H9 (cell line): ENCODE data around the gene ATG7. TPM values are rescaled to one million over a fixed set of nuclear protein-coding genes. Genes with fewer than 3 reads are reported as not detected.

Experiments
- DNase-seq: peaks from one replicate; pipeline ENCODE4 v3.0.0-alpha.2; 2017
- H2AFZ ChIP-seq: one replicate; pipeline ENCODE4 v1.6.1; 2013; ENCODE audit warnings: mild to moderate bottlenecking, low read length, control low read depth, moderate library complexity
- H2AK5ac ChIP-seq: 2 replicates; pipeline ENCODE4 v1.6.1; 2013; ENCODE audit warnings: low read length, control low read depth, mixed read lengths; ENCODE audit not compliant: insufficient read length
- H2BK120ac ChIP-seq: one replicate; pipeline ENCODE4 v1.6.1; 2013; ENCODE audit warnings: low read depth, mild to moderate bottlenecking, low read length, control low read depth, inconsistent platforms; ENCODE audit not compliant: poor library complexity, severe bottlenecking
- H2BK12ac ChIP-seq: 2 replicates; pipeline ENCODE4 v1.6.1; 2013; ENCODE audit warnings: low read length, control low read depth, mixed read lengths, low read depth; ENCODE audit not compliant: insufficient read length
- H2BK15ac ChIP-seq: 2 replicates; pipeline ENCODE4 v1.6.1; 2013; ENCODE audit warnings: low read depth, low read length, control low read depth
- H2BK20ac ChIP-seq: one replicate; pipeline ENCODE4 v1.6.1; 2013; ENCODE audit warnings: low read depth, mild to moderate bottlenecking, low read length, control low read depth, inconsistent platforms; ENCODE audit not compliant: poor library complexity, severe bottlenecking
- H2BK5ac ChIP-seq: 2 replicates; pipeline ENCODE4 v1.6.1; 2013; ENCODE audit warnings: low read length, control low read depth, mixed read lengths; ENCODE audit not compliant: insufficient read length
- H3K14ac ChIP-seq: 2 replicates; pipeline ENCODE4 v1.6.1; 2013; ENCODE audit warnings: low read length, control low read depth; ENCODE audit not compliant: insufficient read depth
- H3K18ac ChIP-seq: 2 replicates; pipeline ENCODE4 v1.6.1; 2013; ENCODE audit warnings: low read depth, mild to moderate bottlenecking, mixed read lengths, low read length, control low read depth; ENCODE audit not compliant: insufficient read length
- H3K23ac ChIP-seq: 2 replicates; pipeline ENCODE4 v1.6.1; 2013; ENCODE audit warnings: low read length, control low read depth, mixed read lengths, low read depth; ENCODE audit not compliant: insufficient read length
- H3K23me2 ChIP-seq: 2 replicates; pipeline ENCODE4 v1.6.1; 2013; ENCODE audit warnings: low read depth, mild to moderate bottlenecking, mixed read lengths, low read length, control low read depth; ENCODE audit not compliant: insufficient read length, poor library complexity, severe bottlenecking
- H3K27ac ChIP-seq: 2 replicates; pipeline ENCODE4 v1.5.1; 2013; ENCODE audit warnings: low read length, control low read depth, mixed read lengths, low read depth; ENCODE audit not compliant: insufficient read length
- H3K27me3 ChIP-seq: 2 replicates; pipeline ENCODE4 v1.6.1; 2013; ENCODE audit warnings: low read length, control low read depth, inconsistent platforms; ENCODE audit not compliant: insufficient read depth
- H3K4ac ChIP-seq: 2 replicates; pipeline ENCODE4 v1.6.1; 2013; ENCODE audit warnings: low read depth, mild to moderate bottlenecking, control low read depth, inconsistent platforms, low read length, moderate library complexity
- H3K4me1 ChIP-seq: 2 replicates; pipeline ENCODE4 v1.6.1; 2013; ENCODE audit warnings: low read length, control low read depth, inconsistent platforms; ENCODE audit not compliant: insufficient read depth
- H3K4me2 ChIP-seq: 2 replicates; pipeline ENCODE4 v1.6.1; 2013; ENCODE audit warnings: low read length, control low read depth, mixed read lengths; ENCODE audit not compliant: insufficient read length, insufficient read depth
- H3K56ac ChIP-seq: 2 replicates; pipeline ENCODE4 v1.6.1; 2013; ENCODE audit warnings: low read depth, mild to moderate bottlenecking, mixed read lengths, low read length, control low read depth; ENCODE audit not compliant: insufficient read length
- H3K79me1 ChIP-seq: 2 replicates; pipeline ENCODE4 v1.6.1; 2013; ENCODE audit warnings: low read depth, mild to moderate bottlenecking, moderate library complexity, low read length, control low read depth, inconsistent platforms; ENCODE audit not compliant: insufficient read depth, poor library complexity, severe bottlenecking
- H3K79me2 ChIP-seq: 2 replicates; pipeline ENCODE4 v1.6.1; 2013; ENCODE audit warnings: low read length, control low read depth, inconsistent platforms; ENCODE audit not compliant: insufficient read depth
- H3K9ac ChIP-seq: 2 replicates; pipeline ENCODE4 v1.6.1; 2013; ENCODE audit warnings: low read length, control low read depth, mixed read lengths; ENCODE audit not compliant: insufficient read length; ENCODE audit errors: extremely low read depth
- H3K9me3 ChIP-seq: one replicate; pipeline ENCODE4 v1.6.1; 2013; ENCODE audit warnings: low read depth, low read length, inconsistent platforms; ENCODE audit not compliant: control insufficient read depth
- H3T11ph ChIP-seq: one replicate; pipeline ENCODE4 v1.6.1; 2013; ENCODE audit warnings: mild to moderate bottlenecking, low read length, control low read depth, inconsistent platforms
- H4K20me1 ChIP-seq: one replicate; pipeline ENCODE4 v1.6.1; 2013; ENCODE audit not compliant: control insufficient read depth, insufficient read length, insufficient read depth
- H4K5ac ChIP-seq: 2 replicates; pipeline ENCODE4 v1.6.1; 2013; ENCODE audit warnings: low read depth, mild to moderate bottlenecking, mixed read lengths, low read length, control low read depth; ENCODE audit not compliant: insufficient read length
- H4K8ac ChIP-seq: replicated peaks from 2 replicates; pipeline ENCODE4 v1.6.1; 2013; ENCODE audit warnings: low read length, control low read depth, mixed read lengths, low read depth; ENCODE audit not compliant: insufficient read length
- H4K91ac ChIP-seq: 2 replicates; pipeline ENCODE4 v1.6.1; 2013; ENCODE audit warnings: low read depth, mild to moderate bottlenecking, moderate library complexity, mixed read lengths, low read length, control low read depth; ENCODE audit not compliant: insufficient read length
- H3K27ac Mint-ChIP-seq, 3 experiments: 2 replicates in 2 of 3; 3 replicates in 1 of 3; pipeline ENCODE4 v1.8.0; 2020 to 2021; ENCODE audit warnings: mixed read lengths in 3 of 3, mild to moderate bottlenecking in 1 of 3, moderate library complexity in 1 of 3
- H3K27me3 Mint-ChIP-seq: 2 replicates; pipeline ENCODE4 v1.8.0; 2021; ENCODE audit warnings: low read depth, mild to moderate bottlenecking, moderate library complexity, mixed read lengths
- H3K36me3 Mint-ChIP-seq, 3 experiments: 2 replicates in 2 of 3; 3 replicates in 1 of 3; pipeline ENCODE4 v1.8.0; 2020 to 2021; ENCODE audit warnings: low read depth in 3 of 3, mixed read lengths in 3 of 3; ENCODE audit not compliant: insufficient read depth in 1 of 3
- H3K4me1 Mint-ChIP-seq, 2 experiments: 2 replicates each; pipeline ENCODE4 v1.8.0; 2020; ENCODE audit warnings: mixed read lengths in 2 of 2
- H3K4me3 Mint-ChIP-seq, 2 experiments: 2 replicates in 1 of 2; 3 replicates in 1 of 2; pipeline ENCODE4 v1.8.0; 2020 to 2021; ENCODE audit warnings: mild to moderate bottlenecking in 2 of 2, mixed read lengths in 2 of 2, moderate library complexity in 1 of 2
- H3K9me3 Mint-ChIP-seq, 2 experiments: 2 replicates in 1 of 2; 3 replicates in 1 of 2; pipeline ENCODE4 v1.8.0; 2020; ENCODE audit warnings: mild to moderate bottlenecking in 2 of 2, mixed read lengths in 2 of 2, moderate library complexity in 1 of 2
- CTCF ChIP-seq: fragments of 200-600 bp; sonication (generic); conservative IDR thresholded peaks from 3 replicates; pipeline ENCODE4 v1.8.0; 2021; ENCODE audit warnings: antibody characterized with exemption, mild to moderate bottlenecking
- WGBS: extraction: QIAGEN DNeasy Blood & Tissue Kit; methylation state at CpG from one replicate; pipeline ENCODE4 v1.1.7; 2013; ENCODE audit warnings: missing lambda C conversion rate, low lambda C conversion rate, mixed read lengths; ENCODE audit not compliant: insufficient read length; ENCODE audit errors: extremely low coverage; 5-methylcytosine and 5-hydroxymethylcytosine counted together
- total RNA-seq: library from RNA; stranded (reverse); gene quantifications from 2 replicates; pipeline ENCODE4 v1.2.1, GENCODE V29; 2021

The ATG7 gene
- total RNA-seq, 1 experiment from 2014 or later = 17.9 TPM

- no peaks in the 10 kb centered on the region for H3K79me2 ChIP-seq
- no peak overlapping the region for H3K4me3 Mint-ChIP-seq
Observed at GRCh38 chr3:11390411-11391131, 118.4 kb downstream of the ATG7 start.

More at GRCh38 chr3:11390411-11391131, 118.4 kb downstream of the ATG7 start:
- H2AK5ac ChIP-seq = no peak overlapping the region
- H3K27ac ChIP-seq = no peak overlapping the region
- no peak overlapping the region for H4K5ac ChIP-seq
- no peaks in the 10 kb centered on the region for H3K27me3 Mint-ChIP-seq
- H3K56ac ChIP-seq = no peak overlapping the region
- H3K18ac ChIP-seq = no peak overlapping the region
- no peak overlapping the region for H3K14ac ChIP-seq
- H2BK5ac ChIP-seq = no peak overlapping the region
- no peaks in the 10 kb centered on the region for H3K27me3 ChIP-seq
- H2BK15ac ChIP-seq = no peak overlapping the region
- H3K23me2 ChIP-seq = no peaks in the 10 kb centered on the region
- no peak overlapping the region for H2AFZ ChIP-seq
- no peak for DNase-seq
- H3K23ac ChIP-seq = no peak overlapping the region
- H3K9me3 ChIP-seq = no peaks in the 10 kb centered on the region
- no peaks in the 10 kb centered on the region; the same call in 1 of the 2 replicates for H3K4me1 ChIP-seq
- no peaks in the 10 kb centered on the region for H3K9me3 Mint-ChIP-seq
- no peaks in the 10 kb centered on the region for H3K79me1 ChIP-seq
- WGBS = no CpG with 5 or more reads among the region's 5 CpGs
- no peaks in the 10 kb centered on the region for H4K20me1 ChIP-seq
- no peak overlapping the region for H4K8ac ChIP-seq
- no peak overlapping the region for H3K4me2 ChIP-seq
- H2BK12ac ChIP-seq = no peak overlapping the region
- no peak overlapping the region for H2BK120ac ChIP-seq
- H3K4me1 Mint-ChIP-seq = peaks cover 19 to 20% of the 10 kb centered on the region in 2 experiments
- H3T11ph ChIP-seq = no peak overlapping the region
- H3K4ac ChIP-seq = no peak overlapping the region
- no peak overlapping the region for H4K91ac ChIP-seq
- no peak overlapping the region for H3K9ac ChIP-seq
- H3K27ac Mint-ChIP-seq = peak overlapping the region in 1 of 3 experiments; percentile 45; a peak in 1 of 7 replicates
- no peak overlapping the region for H2BK20ac ChIP-seq
- no peak for TF ChIP-seq CTCF
- H3K36me3 Mint-ChIP-seq = no peaks in the 10 kb centered on the region
